ENCODE data around the gene ATG16L2. TPM values are rescaled to one million over a fixed set of nuclear protein-coding genes. Genes with fewer than 3 reads are reported as not detected.
"Not testable (repeated sequence)": the region's sequence is repeated elsewhere in the genome, so short reads cannot be mapped to it uniquely, and the experiment has no call there.

Gene ATG16L2
- total RNA-seq, 1 donor from 2014 or later: 44.0 TPM

DNA sequence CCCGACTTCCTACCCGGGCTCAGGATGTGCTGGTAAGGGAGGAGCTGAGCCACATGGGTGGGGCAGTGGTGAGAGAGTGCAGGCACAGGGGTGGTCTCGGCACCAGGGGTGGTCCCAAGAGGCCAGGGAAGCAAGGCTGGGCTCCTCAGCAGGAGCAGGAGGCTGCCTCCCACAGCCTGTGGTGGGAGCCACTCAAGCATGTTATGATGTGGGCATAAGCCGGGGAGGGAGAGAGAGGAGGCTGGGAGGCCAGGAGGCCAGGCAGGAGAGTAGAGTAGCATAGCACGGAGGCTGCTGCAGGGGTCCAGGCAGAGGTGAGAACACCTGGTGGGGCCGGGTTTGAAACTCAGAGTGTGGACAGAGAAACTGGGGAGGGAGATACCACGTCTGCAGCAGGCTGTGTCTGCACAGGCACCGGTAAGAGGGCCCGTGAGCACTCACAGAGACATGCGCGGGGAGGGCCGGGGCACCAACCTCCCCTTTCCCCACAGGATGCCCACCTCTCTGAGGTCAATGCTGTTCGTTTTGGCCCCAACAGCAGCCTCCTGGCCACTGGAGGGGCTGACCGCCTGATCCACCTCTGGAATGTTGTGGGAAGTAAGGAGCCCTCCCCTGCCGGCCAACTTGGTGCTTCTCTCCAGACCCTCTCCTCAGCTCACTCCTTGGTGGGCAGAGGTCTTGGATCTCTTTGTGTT, 10.7 kb downstream of the ATG16L2 start:
- peaks cover 9% of the 10 kb centered on the region for H3K4me1 Mint-ChIP-seq
- DNase-seq (ENCODE audit: low spot score in 2 of 2, unreplicated experiment in 2 of 2): no peak
- H3K36me3 Mint-ChIP-seq: no peaks in the 10 kb centered on the region
- no peak overlapping the region for H3K4me3 Mint-ChIP-seq
- H3K9me3 Mint-ChIP-seq: no peaks in the 10 kb centered on the region
- H3K27me3 Mint-ChIP-seq (ENCODE audit: low read depth): no peaks in the 10 kb centered on the region
- TF ChIP-seq, protein P1, sequence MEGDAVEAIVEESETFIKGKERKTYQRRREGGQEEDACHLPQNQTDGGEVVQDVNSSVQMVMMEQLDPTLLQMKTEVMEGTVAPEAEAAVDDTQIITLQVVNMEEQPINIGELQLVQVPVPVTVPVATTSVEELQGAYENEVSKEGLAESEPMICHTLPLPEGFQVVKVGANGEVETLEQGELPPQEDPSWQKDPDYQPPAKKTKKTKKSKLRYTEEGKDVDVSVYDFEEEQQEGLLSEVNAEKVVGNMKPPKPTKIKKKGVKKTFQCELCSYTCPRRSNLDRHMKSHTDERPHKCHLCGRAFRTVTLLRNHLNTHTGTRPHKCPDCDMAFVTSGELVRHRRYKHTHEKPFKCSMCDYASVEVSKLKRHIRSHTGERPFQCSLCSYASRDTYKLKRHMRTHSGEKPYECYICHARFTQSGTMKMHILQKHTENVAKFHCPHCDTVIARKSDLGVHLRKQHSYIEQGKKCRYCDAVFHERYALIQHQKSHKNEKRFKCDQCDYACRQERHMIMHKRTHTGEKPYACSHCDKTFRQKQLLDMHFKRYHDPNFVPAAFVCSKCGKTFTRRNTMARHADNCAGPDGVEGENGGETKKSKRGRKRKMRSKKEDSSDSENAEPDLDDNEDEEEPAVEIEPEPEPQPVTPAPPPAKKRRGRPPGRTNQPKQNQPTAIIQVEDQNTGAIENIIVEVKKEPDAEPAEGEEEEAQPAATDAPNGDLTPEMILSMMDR (IDR thresholded peaks at IDR 0.05; ENCODE audit: unreplicated experiment): no peak
- no peak overlapping the region for H3K27ac Mint-ChIP-seq

DNA sequence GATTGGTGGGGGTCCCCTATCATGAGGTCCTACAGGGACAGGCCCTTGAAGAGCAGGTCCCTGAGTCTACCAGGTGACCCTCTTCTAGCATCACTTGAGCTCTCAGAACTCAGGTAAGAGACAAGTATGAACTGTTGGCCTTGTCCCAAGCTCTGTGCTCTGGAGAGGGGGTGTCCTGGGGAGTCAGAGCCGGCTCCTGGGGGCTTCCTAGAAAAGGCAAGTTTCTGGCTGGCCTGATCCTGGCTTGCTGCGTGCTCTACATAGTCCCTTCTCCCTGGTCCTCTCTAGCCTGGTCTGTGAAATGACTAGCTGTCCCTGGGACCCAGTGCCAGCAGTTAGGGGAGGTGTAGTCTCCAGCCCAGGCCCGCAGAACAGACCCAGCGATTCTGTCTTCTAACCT, 11.4 kb downstream of the ATG16L2 start:
- no peaks in the 10 kb centered on the region for H3K9me3 Mint-ChIP-seq
- no peaks in the 10 kb centered on the region for H3K36me3 Mint-ChIP-seq
- TF ChIP-seq, protein P1 (IDR thresholded peaks at IDR 0.05; ENCODE audit: unreplicated experiment): no peak
- no peak for DNase-seq (ENCODE audit: low spot score in 2 of 2, unreplicated experiment in 2 of 2)
- H3K27me3 Mint-ChIP-seq (ENCODE audit: low read depth): no peaks in the 10 kb centered on the region
- no peak overlapping the region for H3K4me3 Mint-ChIP-seq
- H3K27ac Mint-ChIP-seq: no peak overlapping the region
- peaks cover 8% of the 10 kb centered on the region for H3K4me1 Mint-ChIP-seq

DNA sequence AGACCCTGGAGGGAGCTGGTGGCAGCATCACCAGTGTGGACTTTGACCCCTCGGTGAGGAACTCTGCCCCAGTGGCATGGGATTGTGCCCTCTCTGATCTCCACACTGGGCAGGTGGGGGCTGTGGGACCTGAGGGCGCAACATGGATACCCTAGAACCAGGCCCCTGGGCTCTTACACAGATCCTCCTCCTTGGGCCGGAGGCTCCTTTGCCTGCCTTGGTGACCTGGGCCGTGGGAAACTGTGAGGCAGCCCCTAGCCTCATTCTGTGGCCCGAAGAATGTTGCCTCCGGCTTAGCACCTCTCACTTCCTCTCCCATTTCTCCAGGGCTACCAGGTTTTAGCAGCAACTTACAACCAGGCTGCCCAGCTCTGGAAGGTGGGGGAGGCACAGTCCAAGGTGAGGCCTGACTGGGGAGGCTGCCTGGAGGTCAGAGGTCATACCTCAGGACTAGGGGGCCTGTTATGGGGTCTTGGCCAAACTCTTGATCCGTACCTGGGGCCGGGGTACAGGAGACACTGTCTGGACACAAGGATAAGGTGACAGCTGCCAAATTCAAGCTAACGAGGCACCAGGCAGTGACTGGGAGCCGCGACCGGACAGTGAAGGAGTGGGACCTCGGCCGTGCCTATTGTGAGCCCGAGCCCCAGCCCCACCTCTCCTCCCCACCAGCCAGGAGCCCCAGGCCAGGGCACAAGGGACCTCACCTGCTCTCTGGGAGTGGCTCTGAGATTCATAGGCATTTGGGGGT, 12.2 kb downstream of the ATG16L2 start:
- Mint-ChIP-seq H3K27me3 (ENCODE audit: low read depth) (no peaks in the 10 kb centered on the region), H3K4me1 (peaks cover 2% of the 10 kb centered on the region), H3K9me3 (no peaks in the 10 kb centered on the region), H3K4me3 (no peak overlapping the region), H3K27ac (no peak overlapping the region), H3K36me3 (no peaks in the 10 kb centered on the region)
- TF ChIP-seq, protein P1 (IDR thresholded peaks at IDR 0.05; ENCODE audit: unreplicated experiment): no peak
- DNase-seq (ENCODE audit: low spot score in 2 of 2, unreplicated experiment in 2 of 2): no peak

DNA sequence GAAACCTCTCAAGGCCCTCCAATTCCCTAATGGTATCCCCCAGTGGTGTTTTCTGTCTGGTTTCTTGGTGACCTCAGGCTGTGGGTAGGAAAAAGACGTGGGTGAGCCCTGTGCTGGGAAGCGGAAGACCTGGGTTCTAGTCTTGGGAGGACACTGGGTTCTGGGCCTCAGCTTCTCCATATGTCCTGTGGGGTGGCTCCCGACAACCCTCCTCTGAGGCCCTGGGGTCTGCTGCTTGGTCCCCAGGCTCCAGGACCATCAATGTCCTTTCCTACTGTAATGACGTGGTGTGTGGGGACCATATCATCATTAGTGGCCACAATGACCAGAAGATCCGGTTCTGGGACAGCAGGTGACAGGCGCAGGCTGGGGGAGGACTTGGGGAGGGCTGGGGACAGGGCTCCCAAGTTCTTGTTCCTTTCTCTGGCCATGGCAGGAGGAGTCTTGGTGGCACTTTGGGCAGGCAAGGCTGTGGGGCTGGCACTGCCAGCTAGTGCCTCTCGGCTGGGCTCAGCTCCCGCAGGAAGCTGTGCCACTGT, 12.8 kb downstream of the ATG16L2 start:
- Mint-ChIP-seq H3K4me3 (no peak overlapping the region), H3K27me3 (ENCODE audit: low read depth) (no peaks in the 10 kb centered on the region), H3K4me1 (peaks cover 9% of the 10 kb centered on the region), H3K36me3 (no peaks in the 10 kb centered on the region), H3K27ac (no peak overlapping the region), H3K9me3 (no peaks in the 10 kb centered on the region)
- DNase-seq (ENCODE audit: low spot score in 2 of 2, unreplicated experiment in 2 of 2): no peak
- TF ChIP-seq, protein P1 (IDR thresholded peaks at IDR 0.05; ENCODE audit: unreplicated experiment): no peak

DNA sequence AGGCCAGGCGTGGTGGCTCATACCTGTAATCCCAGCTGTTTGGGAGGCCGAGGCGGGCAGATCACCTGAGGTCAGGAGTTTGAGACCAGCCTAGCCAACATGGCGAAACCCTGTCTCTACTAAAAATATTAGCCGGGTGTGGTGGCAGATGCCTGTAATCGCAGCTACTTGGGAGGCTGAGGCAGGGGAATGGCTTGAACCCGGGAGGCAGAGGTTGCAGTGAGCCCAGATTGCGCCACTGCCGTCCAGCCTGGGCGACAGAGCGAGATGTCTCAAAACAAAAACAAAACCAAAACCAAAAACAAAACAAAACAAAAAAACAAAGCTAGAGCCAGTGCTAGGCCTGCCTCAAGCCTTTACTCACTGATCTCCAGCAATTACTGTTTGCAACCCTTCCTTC, 13.4 kb downstream of the ATG16L2 start:
- not testable (repeated sequence) for DNase-seq (ENCODE audit: low spot score in 2 of 2, unreplicated experiment in 2 of 2); H3K27me3 Mint-ChIP-seq (ENCODE audit: low read depth); H3K9me3 Mint-ChIP-seq; H3K4me3 Mint-ChIP-seq; H3K27ac Mint-ChIP-seq; H3K36me3 Mint-ChIP-seq
- H3K4me1 Mint-ChIP-seq: peaks cover 12% of the 10 kb centered on the region

DNA sequence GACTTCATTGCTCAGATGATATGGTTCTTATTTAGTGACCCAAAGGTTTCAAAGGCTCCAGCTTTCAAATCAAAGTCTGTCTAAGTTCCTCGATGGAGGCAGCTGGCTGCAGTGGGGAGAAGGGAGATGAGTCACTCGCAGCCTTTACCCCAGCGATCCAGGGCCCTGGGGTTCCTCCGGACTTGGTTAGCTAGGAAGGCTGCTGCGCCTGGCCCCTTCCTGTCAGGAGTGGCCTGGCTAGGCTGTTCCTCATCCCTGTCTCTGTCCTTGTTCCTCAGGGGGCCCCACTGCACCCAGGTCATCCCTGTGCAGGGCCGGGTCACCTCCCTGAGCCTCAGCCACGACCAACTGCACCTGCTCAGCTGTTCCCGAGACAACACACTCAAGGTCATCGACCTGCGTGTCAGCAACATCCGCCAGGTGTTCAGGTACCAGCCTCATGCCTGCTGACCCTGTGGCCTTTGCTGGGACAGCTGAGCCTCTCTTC, 13.9 kb downstream of the ATG16L2 start:
- DNase-seq (ENCODE audit: low spot score in 2 of 2, unreplicated experiment in 2 of 2): no peak
- Mint-ChIP-seq H3K27ac (no peak overlapping the region), H3K36me3 (no peaks in the 10 kb centered on the region), H3K27me3 (ENCODE audit: low read depth) (no peaks in the 10 kb centered on the region), H3K4me1 (peaks cover 11% of the 10 kb centered on the region), H3K4me3 (no peak overlapping the region), H3K9me3 (no peaks in the 10 kb centered on the region)
- TF ChIP-seq, protein P1 (IDR thresholded peaks at IDR 0.05; ENCODE audit: unreplicated experiment): no peak
